Tibial artery (tissue), 4 donors: ENCODE results near the gene AS3MT.

Experiments
- DNase-seq, 2 donors: peaks; one replicate each; pipeline ENCODE4 v3.0.0-alpha.2; 2019
- H3K27ac ChIP-seq, 2 donors: fragments of 200-600 bp; sonication (generic) in 1 of 2; 1 replicate in 1 of 2; 2 replicates in 1 of 2; pipeline ENCODE4 v1.5.1; 2018 to 2019; ENCODE audit warnings: mild to moderate bottlenecking in 1 of 2
- H3K27me3 ChIP-seq, 2 donors: fragments of 200-600 bp; sonication (generic) in 1 of 2; one replicate each; pipeline versions ENCODE4 v1.5.1 to v1.6.0; 2016 to 2019
- H3K36me3 ChIP-seq, 3 donors: fragments of 200-600 bp; sonication (generic) in 2 of 3; one replicate each; pipeline ENCODE4 v1.5.1; 2016 to 2019; ENCODE audit warnings: mild to moderate bottlenecking in 2 of 3
- H3K4me1 ChIP-seq, 4 donors: fragments of 200-600 bp; sonication (generic) in 2 of 4; 1 replicate in 3 of 4; 2 replicates in 1 of 4; pipeline ENCODE4 v1.5.1; 2016 to 2019
- H3K4me3 ChIP-seq, 2 donors: fragments of 200-600 bp; sonication (generic) in 1 of 2; 1 replicate in 1 of 2; 2 replicates in 1 of 2; pipeline ENCODE4 v1.5.1; 2018 to 2019; ENCODE audit warnings: mild to moderate bottlenecking in 2 of 2
- H3K9me3 ChIP-seq, 3 donors: fragments of 200-600 bp; sonication (generic) in 1 of 3; one replicate each; pipeline ENCODE4 v1.5.1; 2016 to 2019
- intact Hi-C: fragments of 100-400 bp; cut with DNase I; formaldehyde crosslinking; loops from one replicate; pipeline ENCODE4 v1.15.0; 2023; ENCODE audit warnings: low total_unique reads
- TF ChIP-seq, protein P1 (sequence below), 2 experiments: fragments of 200-600 bp in 1 of 2; fragments of 450-650 bp in 1 of 2; IDR thresholded peaks; one replicate each; pipeline ENCODE4 v1.5.1; 2017 to 2019; ENCODE audit warnings: antibody characterized with exemption in 2 of 2, mild to moderate bottlenecking in 1 of 2, moderate library complexity in 1 of 2

AS3MT gene

DNA sequence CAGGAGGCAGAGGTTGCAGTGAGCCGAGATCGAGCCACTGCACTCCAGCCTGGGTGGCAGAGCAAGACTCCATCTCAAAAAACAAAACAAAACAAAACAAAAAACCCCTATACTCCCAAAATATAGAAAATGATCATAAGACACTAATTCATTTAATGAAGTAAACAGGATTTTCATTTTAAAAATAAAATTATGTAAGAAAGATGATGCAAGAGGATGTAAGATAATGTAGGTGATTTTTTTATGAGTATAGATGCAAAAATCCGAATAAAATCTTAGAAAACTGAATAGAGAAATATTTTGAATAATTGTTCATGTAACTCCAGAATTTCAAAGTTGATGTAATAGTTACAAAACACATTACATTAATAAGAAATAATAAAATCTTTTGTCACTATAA is 3.6 kb upstream of the AS3MT start:
- Histone ChIP-seq H3K9me3 (no peaks in the 10 kb centered on the region), H3K27me3 (no peaks in the 10 kb centered on the region), H3K4me1 (peaks cover 0 to 14% (median 8%) of the 10 kb centered on the region in 4 donors), H3K4me3 (no peak overlapping the region), H3K36me3 (peaks cover 7 to 33% (median 23%) of the 10 kb centered on the region in 3 donors), H3K27ac (no peak overlapping the region)
- intact Hi-C loops = no loop called here
- DNase-seq = no peak
- TF ChIP-seq, protein P1, sequence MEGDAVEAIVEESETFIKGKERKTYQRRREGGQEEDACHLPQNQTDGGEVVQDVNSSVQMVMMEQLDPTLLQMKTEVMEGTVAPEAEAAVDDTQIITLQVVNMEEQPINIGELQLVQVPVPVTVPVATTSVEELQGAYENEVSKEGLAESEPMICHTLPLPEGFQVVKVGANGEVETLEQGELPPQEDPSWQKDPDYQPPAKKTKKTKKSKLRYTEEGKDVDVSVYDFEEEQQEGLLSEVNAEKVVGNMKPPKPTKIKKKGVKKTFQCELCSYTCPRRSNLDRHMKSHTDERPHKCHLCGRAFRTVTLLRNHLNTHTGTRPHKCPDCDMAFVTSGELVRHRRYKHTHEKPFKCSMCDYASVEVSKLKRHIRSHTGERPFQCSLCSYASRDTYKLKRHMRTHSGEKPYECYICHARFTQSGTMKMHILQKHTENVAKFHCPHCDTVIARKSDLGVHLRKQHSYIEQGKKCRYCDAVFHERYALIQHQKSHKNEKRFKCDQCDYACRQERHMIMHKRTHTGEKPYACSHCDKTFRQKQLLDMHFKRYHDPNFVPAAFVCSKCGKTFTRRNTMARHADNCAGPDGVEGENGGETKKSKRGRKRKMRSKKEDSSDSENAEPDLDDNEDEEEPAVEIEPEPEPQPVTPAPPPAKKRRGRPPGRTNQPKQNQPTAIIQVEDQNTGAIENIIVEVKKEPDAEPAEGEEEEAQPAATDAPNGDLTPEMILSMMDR (IDR thresholded peaks at IDR 0.05) = no peak

DNA sequence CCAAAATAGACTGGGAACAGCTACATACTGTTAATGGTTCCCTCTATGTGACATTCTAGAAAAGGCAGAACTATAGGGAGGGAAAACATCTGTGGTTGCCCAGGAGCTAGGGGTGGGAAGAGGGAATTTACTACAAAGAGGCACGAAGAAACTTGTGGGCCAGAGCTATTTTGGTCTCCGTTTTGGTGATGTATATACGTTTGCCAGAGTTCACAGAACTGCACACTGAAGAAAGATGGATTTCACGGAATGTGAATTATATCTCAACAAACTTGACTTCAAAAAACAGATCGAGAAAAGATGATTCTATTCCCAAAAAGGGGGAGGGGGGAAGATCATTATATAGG is 386 bp upstream of the AS3MT start:
- intact Hi-C loops = no loop called here
- no peak for DNase-seq
- H3K9me3 ChIP-seq = no peaks in the 10 kb centered on the region
- no peaks in the 10 kb centered on the region for H3K27me3 ChIP-seq
- peak overlapping the region; percentile 65 to 69 for H3K4me3 ChIP-seq
- TF ChIP-seq, protein P1 (IDR thresholded peaks at IDR 0.05) = no peak
- peaks cover 0 to 14% (median 8%) of the 10 kb centered on the region in 4 donors for H3K4me1 ChIP-seq
- peak overlapping the region; percentile 71 to 75 for H3K27ac ChIP-seq
- peaks cover 0 to 9% (median 6%) of the 10 kb centered on the region in 3 donors for H3K36me3 ChIP-seq

GRCh38 chr10:102870221-102870620 is 951 bp downstream of the AS3MT start:
- TF ChIP-seq, protein P1 (IDR thresholded peaks at IDR 0.05) = no peak
- H3K9me3 ChIP-seq = no peaks in the 10 kb centered on the region
- peak overlapping the region; percentile 65 to 69 for H3K4me3 ChIP-seq
- no peak for DNase-seq
- peaks cover 0 to 14% (median 8%) of the 10 kb centered on the region in 4 donors for H3K4me1 ChIP-seq
- peaks cover 0 to 21% (median 3%) of the 10 kb centered on the region in 3 donors for H3K36me3 ChIP-seq
- intact Hi-C loops = no loop called here
- H3K27ac ChIP-seq = no peak overlapping the region
- H3K27me3 ChIP-seq = no peaks in the 10 kb centered on the region

GRCh38 chr10:102872163-102872562 is 2.9 kb downstream of the AS3MT start:
- H3K27ac ChIP-seq = no peak overlapping the region
- no peaks in the 10 kb centered on the region for H3K9me3 ChIP-seq
- no peaks in the 10 kb centered on the region for H3K27me3 ChIP-seq
- no peak overlapping the region for H3K4me3 ChIP-seq
- no peak for DNase-seq
- peaks cover 0 to 14% (median 8%) of the 10 kb centered on the region in 4 donors for H3K4me1 ChIP-seq
- intact Hi-C loops = no loop called here
- TF ChIP-seq, protein P1 (IDR thresholded peaks at IDR 0.05) = no peak
- H3K36me3 ChIP-seq = peaks cover 0 to 21% (median 3%) of the 10 kb centered on the region in 3 donors

GRCh38 chr10:102876747-102877153 is 7.5 kb downstream of the AS3MT start:
- no peak for DNase-seq
- H3K36me3 ChIP-seq = peaks cover 11 to 41% (median 13%) of the 10 kb centered on the region in 3 donors
- H3K4me1 ChIP-seq = no peaks in the 10 kb centered on the region
- no peak overlapping the region for H3K27ac ChIP-seq
- no peaks in the 10 kb centered on the region for H3K9me3 ChIP-seq
- H3K27me3 ChIP-seq = no peaks in the 10 kb centered on the region
- intact Hi-C loops = no loop called here
- H3K4me3 ChIP-seq = no peak overlapping the region
- TF ChIP-seq, protein P1 (IDR thresholded peaks at IDR 0.05) = no peak

DNA sequence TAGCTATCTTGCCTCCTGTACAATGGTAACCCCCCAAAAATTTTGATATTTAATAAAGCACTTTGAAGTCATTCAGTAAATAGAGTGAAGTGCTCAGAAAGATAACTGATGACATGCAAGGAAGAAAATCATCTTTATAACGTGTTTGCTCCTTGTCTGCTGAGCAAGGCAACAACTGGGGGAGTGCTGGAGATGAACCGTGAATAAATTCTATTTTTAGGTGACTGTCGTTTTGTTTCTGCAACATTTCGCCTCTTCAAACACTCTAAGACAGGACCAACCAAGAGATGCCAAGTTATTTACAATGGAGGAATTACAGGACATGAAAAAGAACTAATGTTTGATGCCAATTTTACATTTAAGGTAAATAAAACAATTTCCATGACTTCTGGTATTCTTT is 9.4 kb downstream of the AS3MT start:
- no peaks in the 10 kb centered on the region for H3K27me3 ChIP-seq
- intact Hi-C loops = no loop called here
- H3K27ac ChIP-seq = no peak overlapping the region
- H3K36me3 ChIP-seq = peaks cover 11 to 45% (median 13%) of the 10 kb centered on the region in 3 donors
- TF ChIP-seq, protein P1 (IDR thresholded peaks at IDR 0.05) = no peak
- DNase-seq = no peak
- H3K9me3 ChIP-seq = no peaks in the 10 kb centered on the region
- no peak overlapping the region for H3K4me3 ChIP-seq
- no peaks in the 10 kb centered on the region for H3K4me1 ChIP-seq
